ENCODE results near the gene MTTP. TPM values are rescaled to one million over a fixed set of nuclear protein-coding genes. Genes with fewer than 3 reads are reported as not detected.

MTTP gene
- total RNA-seq, 1 donor from 2014 or later: 5.1 TPM

GRCh38 chr4:99593781-99594641, 19.4 kb downstream of the MTTP start:
- no peak for DNase-seq (ENCODE audit: low spot score)

- no peak for DNase-seq (ENCODE audit: low spot score)
Observed at GRCh38 chr4:99594818-99595217, 20.2 kb downstream of the MTTP start.

GRCh38 chr4:99606716-99607115, 32.1 kb downstream of the MTTP start:
- DNase-seq (ENCODE audit: low spot score): no peak

DNA sequence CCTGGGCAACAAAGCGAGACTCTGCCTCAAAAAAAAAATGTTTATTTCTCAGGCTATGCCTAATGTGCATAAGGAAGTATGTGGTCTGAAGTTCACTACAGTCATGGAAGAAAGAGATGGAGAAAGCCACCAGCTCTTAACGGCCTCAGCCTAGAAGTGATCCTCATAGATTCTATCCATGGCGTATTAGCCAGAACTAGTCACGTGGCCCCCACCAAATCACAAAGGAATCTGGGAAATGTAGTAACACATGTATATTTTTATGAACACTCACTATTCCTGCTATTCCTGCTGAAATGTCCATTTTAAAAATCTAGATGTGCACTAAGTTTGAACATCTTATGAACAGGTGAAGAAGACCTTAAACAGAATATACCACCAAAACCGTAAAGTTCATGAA, 33.8 kb downstream of the MTTP start:
- no peak for DNase-seq (ENCODE audit: low spot score)

DNA sequence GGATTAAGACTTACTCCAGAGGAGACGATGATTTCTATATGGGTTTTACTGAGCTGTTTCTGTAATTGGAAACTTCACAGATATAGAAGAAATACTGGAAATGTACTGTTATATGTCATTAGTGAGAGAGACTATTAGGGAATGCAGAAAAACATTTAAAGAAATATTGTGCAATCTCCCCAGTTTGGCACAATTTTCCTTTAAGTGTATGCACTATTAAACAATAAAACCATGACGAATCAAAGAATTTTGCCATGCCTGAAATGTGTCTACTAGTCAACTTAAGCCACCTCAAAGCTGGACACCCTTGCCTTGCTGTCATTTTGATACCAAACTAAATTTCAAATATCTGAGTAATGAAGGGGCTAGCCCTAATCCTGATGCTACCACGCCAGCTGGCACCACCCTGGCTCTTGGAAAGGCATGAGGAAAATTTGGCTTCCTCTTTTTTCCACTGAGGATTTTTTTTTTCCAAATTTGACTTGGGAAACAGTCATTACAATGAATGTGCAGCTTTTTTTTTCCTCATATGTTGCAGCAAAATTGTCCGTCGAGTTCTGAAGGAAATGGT, 36.1 kb downstream of the MTTP start:
- DNase-seq (ENCODE audit: low spot score): no peak

GRCh38 chr4:99612281-99612680, 37.7 kb downstream of the MTTP start:
- DNase-seq (ENCODE audit: low spot score): no peak

- DNase-seq (ENCODE audit: low spot score): no peak
Observed at GRCh38 chr4:99612704-99613103, 38.1 kb downstream of the MTTP start.

GRCh38 chr4:99614491-99614890, 39.9 kb downstream of the MTTP start:
- DNase-seq (ENCODE audit: low spot score): no peak

- DNase-seq (ENCODE audit: low spot score): no peak
Observed at GRCh38 chr4:99615170-99615820, 40.7 kb downstream of the MTTP start.

DNA sequence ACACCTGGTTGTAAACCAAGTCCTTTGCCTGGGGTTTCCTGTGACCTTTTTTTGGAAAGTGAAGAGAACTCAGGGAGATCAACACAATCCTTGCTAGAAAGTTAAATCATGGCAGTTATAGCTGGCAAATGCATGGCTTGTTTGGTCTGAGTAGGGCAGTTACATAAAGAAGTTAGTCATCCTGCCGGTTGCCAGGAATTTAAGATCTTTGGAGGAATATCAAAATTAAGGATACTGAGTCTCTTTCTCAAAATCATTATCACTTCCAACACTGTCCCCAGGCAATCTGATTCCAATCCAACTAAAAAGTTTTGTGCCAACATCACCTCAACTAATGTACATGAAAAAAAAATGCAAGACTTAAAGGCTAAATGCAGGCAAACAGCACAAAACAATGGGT, 42.8 kb downstream of the MTTP start:
- DNase-seq (ENCODE audit: low spot score): no peak

DNA sequence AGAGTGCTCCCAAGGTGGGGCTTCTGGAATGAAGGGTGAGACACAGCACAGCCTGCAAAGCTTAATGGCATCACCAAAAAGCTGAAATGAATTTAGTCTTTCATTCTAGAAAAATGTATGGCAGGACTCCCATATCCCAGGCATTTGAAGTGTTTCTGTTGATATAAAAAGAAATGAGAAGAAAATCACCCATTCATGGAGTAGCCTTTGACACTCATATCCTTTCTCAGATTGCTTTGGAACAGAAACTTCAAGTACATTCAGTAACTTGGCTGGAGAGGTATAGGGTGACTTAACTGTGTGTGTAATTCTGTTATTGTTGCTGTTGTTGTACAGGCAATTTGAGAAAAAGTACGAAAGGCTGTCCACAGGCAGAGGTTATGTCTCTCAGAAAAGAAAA, 47.7 kb downstream of the MTTP start:
- no peak for DNase-seq (ENCODE audit: low spot score)

DNA sequence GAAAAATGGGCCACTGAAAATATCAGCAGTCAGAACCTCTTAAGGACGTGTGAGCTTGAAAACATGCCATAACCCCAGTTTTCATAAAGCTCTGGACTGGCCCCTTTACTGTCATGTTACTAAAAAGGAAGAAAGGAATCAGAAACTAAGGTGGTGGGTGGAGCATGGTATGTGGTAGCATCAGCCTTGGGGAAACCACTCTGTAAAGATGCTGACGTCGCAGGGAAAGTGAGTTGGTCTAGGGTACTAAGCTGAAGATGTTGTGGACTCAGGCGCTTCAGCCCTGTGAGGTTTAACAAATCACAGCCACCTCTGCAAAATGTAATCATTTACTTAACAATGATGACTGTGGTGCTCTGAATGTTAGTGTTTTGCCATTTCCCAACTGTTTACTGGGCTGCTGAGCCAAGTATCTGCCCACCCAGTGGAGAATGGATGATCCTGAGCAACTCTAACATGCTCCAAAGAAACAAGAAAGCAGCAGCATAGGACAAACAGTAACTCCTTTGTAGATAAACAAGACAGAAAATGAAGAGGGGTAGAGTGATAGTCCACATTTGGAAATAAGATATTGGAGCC, 49.6 kb downstream of the MTTP start:
- DNase-seq (ENCODE audit: low spot score): no peak

DNA sequence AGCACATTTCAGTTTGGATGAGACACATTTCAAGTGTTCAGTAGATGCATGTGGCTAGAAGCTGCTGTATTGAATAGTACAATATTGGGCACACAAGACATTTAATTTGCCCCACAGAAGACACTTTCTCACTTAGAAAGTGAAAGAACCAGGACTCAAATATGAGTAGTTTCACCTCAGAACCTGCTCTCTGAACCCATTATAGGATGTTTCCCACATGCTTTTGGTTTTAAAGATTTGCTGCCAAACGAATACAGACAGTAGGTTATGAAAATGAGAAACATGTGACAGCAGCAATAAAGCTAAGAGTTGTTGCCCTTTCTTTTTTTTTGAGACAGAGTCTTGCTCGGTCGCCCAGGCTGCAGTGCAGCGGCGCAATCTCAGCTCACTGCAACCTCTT, 50.7 kb downstream of the MTTP start:
- no peak for DNase-seq (ENCODE audit: low spot score)

DNA sequence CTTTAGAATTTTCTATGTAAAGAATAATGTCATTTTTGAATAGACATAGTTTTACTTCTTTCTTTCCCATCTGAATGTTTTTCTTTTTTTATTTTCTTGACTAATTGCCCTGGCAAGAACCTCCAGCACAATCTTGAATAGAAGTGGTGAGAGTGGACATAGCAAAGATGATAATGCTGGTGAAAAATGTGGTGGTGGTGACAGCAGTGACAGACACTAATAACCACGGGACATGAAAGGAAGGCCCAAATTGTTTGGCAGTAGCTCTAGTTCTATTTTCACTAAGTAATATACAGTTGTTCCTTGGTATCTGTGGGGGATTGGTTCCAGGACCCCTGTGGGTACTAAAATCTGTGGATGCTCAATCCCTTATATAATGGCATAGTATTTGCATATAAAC, 53.4 kb downstream of the MTTP start:
- no peak for DNase-seq (ENCODE audit: low spot score)

GRCh38 chr4:99629962-99630554, 55.4 kb downstream of the MTTP start:
- DNase-seq (ENCODE audit: low spot score): no peak

DNA sequence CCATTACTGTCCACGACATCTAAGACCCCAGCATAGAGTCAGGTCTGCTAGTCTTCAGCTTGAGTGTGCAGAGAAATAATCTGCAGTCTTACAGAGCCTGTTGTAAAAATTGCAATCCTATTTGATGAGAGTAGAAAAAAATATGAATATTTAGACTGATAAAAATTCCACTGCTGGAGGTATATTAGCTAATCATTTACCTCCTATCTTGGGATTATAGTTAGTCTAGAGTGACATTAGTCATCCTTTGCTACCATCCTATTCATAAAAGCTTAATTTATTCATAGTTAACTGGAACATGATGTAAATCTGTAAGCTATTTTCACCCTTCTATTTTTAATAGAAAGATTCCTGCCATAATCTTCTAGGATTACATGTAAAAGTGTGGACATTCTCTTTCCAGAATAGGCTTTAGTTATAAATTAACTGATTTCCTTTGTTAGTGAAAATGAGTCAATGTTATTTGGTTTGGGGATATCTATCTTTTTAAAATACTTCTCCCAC, 56.3 kb downstream of the MTTP start:
- no peak for DNase-seq (ENCODE audit: low spot score)

GRCh38 chr4:99633772-99634171, 59.1 kb downstream of the MTTP start:
- no peak for DNase-seq (ENCODE audit: low spot score)

DNA sequence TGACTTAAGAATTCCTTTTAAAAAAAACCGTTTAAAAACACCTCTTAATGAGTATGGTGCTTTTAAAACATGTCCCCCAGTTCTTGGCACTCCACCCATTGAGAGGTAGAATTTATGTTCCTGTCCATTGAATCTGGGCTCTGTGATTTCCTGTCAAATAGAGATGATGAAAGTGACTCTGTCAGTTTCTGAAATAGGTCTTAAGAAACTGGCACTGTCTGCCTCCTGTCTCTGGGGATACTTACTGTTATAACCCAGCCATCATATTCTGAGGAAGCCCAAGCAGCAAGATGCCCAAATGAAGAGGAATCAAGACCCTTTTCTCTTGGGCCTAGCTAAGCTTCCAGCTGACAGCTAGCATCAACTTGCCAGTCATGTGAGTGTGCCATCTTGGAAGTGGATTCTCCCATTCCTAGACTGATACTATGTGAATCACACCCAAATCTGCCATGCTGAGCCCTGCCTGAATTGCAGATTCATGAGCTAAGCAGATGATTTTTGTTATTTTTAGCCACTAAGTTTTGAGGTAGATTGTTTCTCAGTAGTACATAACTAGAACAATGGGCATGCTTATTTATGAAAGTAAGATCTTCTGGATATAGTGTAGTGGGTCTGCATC, 60.2 kb downstream of the MTTP start:
- DNase-seq (ENCODE audit: low spot score): no peak

- DNase-seq (ENCODE audit: low spot score): no peak
Observed at GRCh38 chr4:99635601-99636000, 61.0 kb downstream of the MTTP start.

DNA sequence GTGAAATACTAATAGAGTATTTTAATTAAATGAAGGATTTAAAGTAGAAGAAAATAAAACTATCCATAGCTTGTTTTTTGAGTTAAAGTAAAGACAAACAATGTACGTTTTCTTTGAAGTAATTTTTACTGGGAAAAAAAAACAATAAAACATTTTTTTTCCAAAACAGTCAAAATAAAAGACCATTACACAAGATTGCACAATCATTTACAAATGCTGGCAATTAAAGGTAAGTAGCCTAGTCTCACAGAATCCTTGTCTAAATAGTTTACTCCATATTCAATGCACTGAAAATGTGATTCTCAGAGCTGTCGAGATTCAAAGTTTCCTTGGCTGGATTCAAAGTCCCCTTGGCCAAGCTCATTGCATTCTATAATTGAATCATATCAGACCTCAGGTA, 61.8 kb downstream of the MTTP start:
- no peak for DNase-seq (ENCODE audit: low spot score)

DNA sequence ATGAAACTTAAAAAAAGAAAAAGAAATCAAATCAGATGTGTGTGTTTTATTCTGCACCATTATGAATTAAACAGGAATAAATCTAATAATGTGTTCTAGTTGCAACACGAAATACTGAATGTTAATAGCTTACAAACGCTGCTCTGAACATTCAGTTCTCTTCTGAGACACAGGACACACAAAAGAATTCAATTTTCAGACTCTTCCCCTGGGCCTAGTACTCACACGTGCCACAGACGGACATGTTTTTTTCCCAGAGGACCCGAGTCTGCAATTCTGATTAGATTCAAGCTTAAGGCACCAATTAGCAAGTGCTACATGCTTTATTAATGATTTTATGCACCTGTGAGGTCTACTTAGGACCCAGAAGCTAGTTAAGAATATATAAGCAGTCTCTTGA, 62.5 kb downstream of the MTTP start:
- no peak for DNase-seq (ENCODE audit: low spot score)

DNA sequence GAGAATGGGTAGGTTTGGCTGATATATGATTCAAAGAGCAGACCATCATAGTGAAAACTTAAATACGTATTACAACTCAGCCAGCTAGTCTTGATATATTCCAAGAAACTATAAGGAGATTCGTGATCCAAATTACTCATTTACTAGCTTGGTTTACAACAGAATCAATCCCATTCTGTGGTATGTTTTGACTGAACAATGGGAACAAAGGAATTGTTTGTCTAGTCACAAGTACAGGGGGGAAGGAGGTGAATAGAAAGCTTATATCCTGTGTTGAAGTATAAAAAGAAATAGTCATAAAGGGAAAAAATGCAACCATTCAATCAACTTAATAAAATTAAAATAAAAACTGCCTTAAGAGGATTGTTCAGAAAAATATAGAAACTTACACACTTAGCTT, 66.1 kb downstream of the MTTP start:
- no peak for DNase-seq (ENCODE audit: low spot score)
